ENCODE results near the gene TXNDC8.
"Not testable (repeated sequence)": the region's sequence is repeated elsewhere in the genome, so short reads cannot be mapped to it uniquely, and the experiment has no call there.

TXNDC8 gene

DNA sequence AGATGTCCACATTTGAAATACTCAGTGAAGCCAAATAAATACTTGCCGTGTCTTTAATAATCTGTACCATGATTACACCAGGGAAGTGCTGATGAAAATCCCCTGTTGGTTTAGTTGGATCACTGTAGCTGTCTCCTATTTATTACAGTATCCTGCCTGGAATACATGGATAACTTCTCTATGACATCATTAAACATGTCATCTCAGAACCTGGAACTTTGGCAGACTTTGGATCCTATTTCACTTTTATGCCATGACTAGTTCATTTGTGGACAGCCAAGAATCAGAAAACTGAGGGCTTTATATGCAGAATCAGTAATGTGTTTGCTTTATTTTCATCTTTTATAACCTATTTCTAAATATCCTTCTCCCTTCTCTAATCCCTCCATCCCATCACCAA, at the start of gene TXNDC8:
TSS of gene TXNDC8 (minus strand) at position 137 of the 400 bp plus-strand sequence.
- DNase-seq (ENCODE audit: low spot score), result no peak

DNA sequence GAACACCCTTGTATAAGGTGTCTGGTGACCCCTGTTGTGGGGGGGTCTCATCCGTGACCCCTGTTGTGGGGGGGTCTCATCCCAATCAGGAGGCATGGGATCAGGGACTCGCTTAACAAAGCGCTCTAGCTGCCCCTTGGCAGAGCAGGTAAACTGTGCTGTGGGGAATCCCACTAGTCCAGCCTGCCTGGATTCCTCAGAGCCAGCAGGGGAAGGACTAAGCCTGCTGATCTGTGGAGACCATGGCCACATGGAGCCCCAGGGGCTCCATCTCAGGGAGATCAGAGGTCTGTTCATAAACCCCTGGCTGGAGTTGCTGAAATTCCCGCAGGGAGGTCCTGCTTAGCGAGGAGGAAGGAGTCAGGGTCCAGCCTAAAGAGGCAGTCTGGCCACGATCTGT, 45.8 kb upstream of the TXNDC8 start:
- DNase-seq (ENCODE audit: low spot score), result no peak

DNA sequence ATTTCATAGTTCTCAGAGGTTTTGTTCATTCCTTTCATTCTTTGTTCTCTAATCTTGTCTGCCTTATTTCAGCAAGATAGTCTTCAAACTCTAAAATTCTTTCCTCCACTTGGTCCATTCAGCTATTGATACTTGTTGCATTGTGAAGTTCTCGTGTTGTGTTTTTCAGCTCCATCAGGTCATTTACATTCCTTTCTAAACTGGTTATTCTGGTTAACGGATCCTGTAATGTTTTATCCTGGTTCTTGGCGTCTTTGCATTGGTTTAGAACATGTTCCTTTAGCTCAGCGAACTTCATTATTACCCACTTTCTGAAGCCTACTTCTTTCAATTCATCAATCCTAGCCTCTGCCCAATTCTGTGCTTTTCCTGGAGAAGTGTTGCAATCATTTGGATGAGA, 45.1 kb upstream of the TXNDC8 start:
- no peak for DNase-seq (ENCODE audit: low spot score)

DNA sequence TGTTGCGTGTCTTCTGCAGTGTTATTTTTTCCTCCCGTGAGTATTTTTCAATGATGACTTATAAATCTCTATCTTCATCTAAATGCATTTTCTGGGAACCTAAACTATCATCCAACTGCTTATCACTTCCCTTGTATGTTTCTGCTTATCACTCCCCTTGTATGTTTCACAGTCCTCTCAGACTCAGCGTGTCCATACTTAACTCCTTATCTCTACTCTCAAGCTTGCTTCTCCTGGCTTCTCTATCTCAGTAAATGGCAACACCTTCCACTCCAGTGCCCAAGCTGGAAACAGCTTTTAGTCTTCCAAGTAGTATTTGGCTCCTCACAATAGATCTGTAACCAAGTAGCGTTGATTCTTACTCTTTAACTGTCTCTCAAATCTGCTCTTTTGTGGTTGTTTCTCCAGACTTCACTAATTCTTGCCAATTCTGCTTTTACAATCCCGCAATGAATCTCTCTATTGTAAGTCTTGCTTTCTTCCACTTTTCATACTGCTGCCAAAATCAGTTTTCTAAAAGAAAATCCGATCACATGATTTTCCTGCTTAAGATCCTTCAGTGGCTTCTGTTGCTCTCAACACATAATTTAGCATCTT, 33.8 kb upstream of the TXNDC8 start:
- DNase-seq (ENCODE audit: low spot score), result no peak

GRCh38 chr9:110370315-110370714, 32.7 kb upstream of the TXNDC8 start:
- no peak for DNase-seq (ENCODE audit: low spot score)

DNA sequence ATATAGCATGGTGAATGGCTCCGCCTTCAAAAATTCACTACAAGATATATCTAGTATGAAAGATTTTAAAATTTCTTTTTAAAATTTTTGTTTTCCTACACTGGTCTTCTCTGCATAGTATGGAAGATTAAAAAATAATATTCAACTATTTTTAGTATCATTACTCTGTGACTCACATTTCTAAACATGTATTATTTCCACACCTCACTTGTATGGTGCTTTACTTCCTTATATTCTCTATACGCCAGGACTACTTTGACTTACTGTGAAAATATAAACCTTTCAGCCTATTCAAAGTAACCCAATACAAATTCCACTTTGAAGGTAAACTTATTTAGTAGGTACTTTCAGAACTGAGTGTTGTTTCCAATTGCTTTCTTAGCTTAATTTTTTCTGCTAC, 26.8 kb upstream of the TXNDC8 start:
- no peak for DNase-seq (ENCODE audit: low spot score)

- not testable (repeated sequence) for DNase-seq (ENCODE audit: low spot score)
These were observed 21.3 kb upstream of the TXNDC8 start for GRCh38 chr9:110358992-110359391.

DNA sequence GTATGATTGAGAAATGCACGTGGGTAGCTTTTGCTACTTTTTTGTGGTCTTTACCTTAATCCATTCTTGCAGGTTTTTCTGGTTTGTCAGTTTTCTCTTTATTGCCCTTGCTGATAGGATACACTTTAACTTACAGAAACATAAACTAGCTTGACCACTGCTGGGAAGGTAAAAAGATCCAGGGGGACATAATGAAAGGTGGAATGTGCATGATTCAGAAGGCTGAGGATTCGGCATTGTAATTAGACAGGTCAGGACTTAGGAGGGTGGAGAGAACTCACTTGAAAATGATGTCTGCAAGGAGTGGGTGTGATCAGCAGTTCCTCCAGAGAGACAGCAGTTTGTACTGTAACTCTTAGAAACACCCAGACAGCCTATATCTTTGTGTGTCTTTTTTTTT, 19.8 kb upstream of the TXNDC8 start:
- DNase-seq (ENCODE audit: low spot score), result no peak

DNA sequence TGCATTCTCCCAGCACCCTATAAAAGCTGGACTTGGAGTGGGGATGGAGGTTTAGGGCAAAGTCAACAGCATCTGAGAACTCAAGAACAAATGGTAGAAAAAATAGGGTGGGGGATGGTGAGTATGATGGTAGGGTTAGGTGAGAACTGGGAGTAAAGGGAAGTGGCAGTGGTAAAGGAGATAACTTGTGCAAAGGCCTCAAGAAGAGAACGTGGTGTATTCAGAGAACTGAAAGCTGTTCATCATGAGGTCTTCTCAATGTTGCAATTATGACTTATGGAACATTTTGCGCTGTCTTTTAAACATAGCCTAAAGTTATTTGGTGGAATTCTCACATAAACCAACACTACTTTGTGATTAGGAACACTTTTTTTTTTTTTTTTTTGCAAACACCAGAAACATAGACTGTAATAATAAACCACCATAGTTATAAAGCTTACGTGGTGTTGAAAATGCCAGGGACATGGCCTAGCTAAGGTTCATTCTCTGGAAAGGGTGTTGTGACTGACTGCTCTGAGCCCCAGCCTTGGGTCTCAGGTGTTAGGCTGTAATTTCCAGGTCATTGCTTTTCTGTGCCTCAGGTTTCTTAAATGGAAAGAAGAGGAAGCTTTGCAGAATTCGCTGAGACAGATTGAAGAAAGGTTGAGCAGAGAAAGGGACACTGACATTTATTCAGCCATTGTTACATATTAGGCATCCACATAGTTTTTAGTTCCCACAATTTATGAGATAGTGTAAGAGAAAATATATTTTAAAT, 19.2 kb upstream of the TXNDC8 start:
- DNase-seq (ENCODE audit: low spot score), result no peak

- DNase-seq (ENCODE audit: low spot score), result no peak
These were observed 18.2 kb upstream of the TXNDC8 start for GRCh38 chr9:110355911-110356310.

DNA sequence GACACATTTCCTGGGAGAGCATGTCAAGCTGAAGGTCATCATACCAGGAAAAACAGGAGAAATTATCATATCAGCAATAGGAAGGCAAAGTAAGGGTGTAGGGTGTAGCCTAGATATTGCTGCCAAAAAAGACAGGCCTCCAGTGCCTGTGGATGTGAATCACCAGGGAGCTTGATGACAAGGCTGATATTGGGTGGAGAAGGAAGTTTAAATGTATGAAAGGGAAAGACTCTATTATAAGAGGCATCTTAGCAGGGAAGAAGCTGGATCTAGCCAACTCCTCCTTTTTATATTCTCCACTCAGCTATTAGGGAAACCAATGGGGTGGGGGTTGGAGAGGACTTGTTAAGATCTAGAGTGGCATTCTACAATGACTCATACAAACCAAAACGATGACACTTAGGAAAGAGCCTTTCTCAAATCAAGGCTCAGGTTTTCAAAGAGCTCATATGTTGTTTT, 13.4 kb upstream of the TXNDC8 start:
- DNase-seq (ENCODE audit: low spot score), result no peak

GRCh38 chr9:110346325-110346724, 8.7 kb upstream of the TXNDC8 start:
- DNase-seq (ENCODE audit: low spot score), result no peak

DNA sequence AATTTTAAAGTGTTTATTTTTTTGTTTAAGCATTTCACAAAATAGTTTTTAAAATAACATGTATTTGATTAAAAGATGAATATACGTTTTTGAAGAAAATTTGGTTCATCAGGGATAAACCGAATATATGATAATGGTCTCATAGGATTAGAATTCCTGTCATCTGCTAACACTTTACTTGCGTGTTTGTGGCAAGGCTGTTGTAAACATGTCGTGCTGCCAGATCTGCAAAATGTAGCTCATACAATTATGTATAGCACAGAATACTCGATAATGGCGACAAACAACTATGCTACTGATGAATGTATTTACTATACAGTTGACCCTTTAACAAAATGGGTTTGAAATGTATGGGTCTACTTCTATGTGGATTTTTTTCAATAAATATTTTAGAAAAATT, 7.2 kb upstream of the TXNDC8 start:
- no peak for DNase-seq (ENCODE audit: low spot score)

- no peak for DNase-seq (ENCODE audit: low spot score)
These were observed 5.9 kb upstream of the TXNDC8 start for GRCh38 chr9:110343551-110343950.

GRCh38 chr9:110340306-110340705, 2.6 kb upstream of the TXNDC8 start:
- no peak for DNase-seq (ENCODE audit: low spot score)

DNA sequence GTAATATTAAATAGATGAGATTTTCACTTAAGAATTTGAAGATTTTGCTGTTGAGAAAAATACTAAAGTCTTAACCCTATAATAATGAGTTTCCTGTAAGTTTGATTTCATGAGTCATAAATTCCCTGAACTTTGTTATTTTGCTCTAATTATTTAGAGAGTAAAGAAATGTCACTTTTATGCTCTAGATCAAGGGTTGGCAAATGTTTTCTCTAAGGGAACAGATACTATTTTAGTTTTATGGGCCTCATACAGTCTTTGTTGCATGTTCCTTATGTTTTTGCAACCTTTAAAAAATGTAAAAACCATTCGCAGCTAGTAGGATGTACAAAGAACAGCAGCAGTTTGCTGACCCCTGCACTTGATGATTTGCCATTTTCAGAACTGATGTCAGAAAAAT, 480 bp upstream of the TXNDC8 start:
- no peak for DNase-seq (ENCODE audit: low spot score)

- no peak for DNase-seq (ENCODE audit: low spot score)
These were observed 1.3 kb downstream of the TXNDC8 start for GRCh38 chr9:110336363-110336762.

GRCh38 chr9:110334871-110335270, 2.8 kb downstream of the TXNDC8 start:
- no peak for DNase-seq (ENCODE audit: low spot score)

DNA sequence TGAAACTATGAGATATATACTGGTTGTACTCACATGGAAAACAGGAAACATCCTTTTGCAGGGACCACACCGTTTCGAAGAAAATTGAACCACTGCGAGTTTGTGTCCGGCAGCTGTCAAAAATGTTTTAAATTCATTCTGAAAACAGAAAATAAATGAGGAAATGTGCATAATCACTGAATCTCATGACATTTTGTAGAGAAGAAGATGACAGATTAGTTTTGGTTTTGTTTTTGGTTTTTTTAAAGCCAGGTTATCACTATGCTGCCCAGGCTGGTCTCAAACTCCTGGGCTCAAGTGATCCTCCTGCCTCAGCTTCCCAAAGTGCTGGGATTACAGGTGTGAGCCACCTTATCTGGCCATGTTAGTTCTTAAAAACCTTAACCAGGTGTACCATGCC, 3.5 kb downstream of the TXNDC8 start:
- DNase-seq (ENCODE audit: low spot score), result no peak

DNA sequence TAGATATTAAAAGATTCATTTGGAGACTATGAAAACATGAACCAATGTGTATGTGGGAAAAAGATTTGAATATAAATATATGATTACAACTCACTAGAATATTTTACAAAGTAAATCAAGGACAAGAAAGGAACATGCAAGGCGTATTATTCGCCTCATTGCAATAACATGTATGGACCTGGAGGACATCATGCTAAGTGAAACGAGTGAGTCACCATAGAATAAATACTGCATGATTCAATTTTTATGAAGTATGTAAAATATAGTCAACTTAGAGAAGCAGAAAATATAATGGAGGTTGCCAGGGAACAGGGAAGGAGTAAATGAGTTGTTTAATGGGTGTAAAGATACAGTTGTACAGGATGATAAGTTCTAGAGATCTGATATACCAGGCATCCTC, 4.9 kb downstream of the TXNDC8 start:
- DNase-seq (ENCODE audit: low spot score), result no peak

DNA sequence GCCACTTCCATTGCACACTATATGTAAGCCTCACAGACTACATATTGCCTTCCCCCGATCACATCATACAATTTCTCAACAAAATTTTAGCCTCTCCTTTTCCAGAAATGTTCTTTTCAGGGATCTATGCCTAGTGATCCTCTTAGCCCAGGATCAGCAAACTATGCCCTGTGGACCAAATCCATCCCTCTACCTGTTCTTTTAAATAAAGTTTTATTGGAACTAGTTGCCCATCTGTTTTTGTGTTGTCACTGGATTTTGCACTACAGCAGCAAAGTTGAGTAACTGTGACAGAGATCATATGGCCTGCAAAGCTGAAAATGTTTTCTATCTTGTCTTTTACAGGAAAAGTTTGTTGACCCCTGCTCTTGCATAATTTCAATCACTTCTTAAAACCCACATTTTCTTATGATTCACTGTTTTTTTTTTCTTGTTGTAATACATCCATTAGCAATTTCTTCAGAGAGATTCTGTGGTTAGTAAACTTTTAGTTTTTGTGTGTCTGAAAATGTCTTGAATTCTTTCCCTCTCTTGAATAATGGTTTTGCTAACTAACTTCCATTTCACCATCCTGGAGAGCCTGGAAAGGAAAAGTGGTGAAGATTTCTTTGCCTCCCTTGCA, 7.1 kb downstream of the TXNDC8 start:
- no peak for DNase-seq (ENCODE audit: low spot score)

- no peak for DNase-seq (ENCODE audit: low spot score)
These were observed 7.9 kb downstream of the TXNDC8 start for GRCh38 chr9:110329639-110330230.

DNA sequence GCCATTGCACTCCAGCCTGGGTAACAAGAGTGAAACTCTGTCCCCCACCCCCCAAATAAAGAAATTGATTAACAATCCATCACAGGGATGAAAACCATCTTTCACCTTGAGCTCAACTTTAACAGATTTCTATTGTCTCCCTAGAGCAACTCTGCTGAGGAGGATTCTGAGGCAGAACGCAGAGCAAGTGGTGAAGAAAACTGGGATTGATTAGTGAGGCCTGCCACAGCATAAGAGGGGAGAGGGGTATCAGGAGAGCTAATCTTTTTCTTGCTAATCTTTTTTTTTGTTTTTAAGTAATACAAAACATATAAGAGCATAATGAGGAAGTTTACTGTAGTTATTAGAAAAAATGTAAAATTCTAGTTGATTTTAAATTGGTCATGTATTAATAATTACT, 8.9 kb downstream of the TXNDC8 start:
- DNase-seq (ENCODE audit: low spot score), result no peak
